Stimulated activated naive B cell treated with anti-CD40 and anti-IgM and Interleukin-4, amounts not matched to agents 10 μg/mL and 1 μg/mL and 100 μg/mL, for 72 hours (primary cell): ENCODE data around the gene PRKRIP1.
"Not testable (repeated sequence)": the region's sequence is repeated elsewhere in the genome, so short reads cannot be mapped to it uniquely, and the experiment has no call there.

ENCODE experiments used
- ATAC-seq, 2 donors: fragments of 150-1000 bp; cut with Tn5 transposase; replicated peaks; 2 replicates each; pipeline ENCODE4 v1.10.0; 2021; ENCODE audit warnings: moderate library complexity in 1 of 2
- DNase-seq: peaks from one replicate; pipeline ENCODE4 v3.0.0; 2021
- H3K27ac Mint-ChIP-seq: one replicate; pipeline ENCODE4 v1.8.0; 2022; ENCODE audit warnings: mild to moderate bottlenecking, mixed read lengths
- H3K27me3 Mint-ChIP-seq, 2 donors: one replicate each; pipeline ENCODE4 v1.8.0; 2022; ENCODE audit warnings: mixed read lengths in 2 of 2
- H3K36me3 Mint-ChIP-seq, 2 donors: one replicate each; pipeline ENCODE4 v1.8.0; 2022; ENCODE audit warnings: mixed read lengths in 2 of 2, mild to moderate bottlenecking in 1 of 2
- H3K4me1 Mint-ChIP-seq, 2 donors: one replicate each; pipeline ENCODE4 v1.8.0; 2022; ENCODE audit warnings: mixed read lengths in 2 of 2, mild to moderate bottlenecking in 1 of 2
- H3K4me3 Mint-ChIP-seq, 2 donors: one replicate each; pipeline ENCODE4 v1.8.0; 2022; ENCODE audit warnings: mild to moderate bottlenecking in 2 of 2, mixed read lengths in 2 of 2, moderate library complexity in 1 of 2
- H3K9me3 Mint-ChIP-seq, 2 donors: one replicate each; pipeline ENCODE4 v1.8.0; 2022; ENCODE audit warnings: mixed read lengths in 2 of 2, mild to moderate bottlenecking in 1 of 2

The PRKRIP1 gene

DNA sequence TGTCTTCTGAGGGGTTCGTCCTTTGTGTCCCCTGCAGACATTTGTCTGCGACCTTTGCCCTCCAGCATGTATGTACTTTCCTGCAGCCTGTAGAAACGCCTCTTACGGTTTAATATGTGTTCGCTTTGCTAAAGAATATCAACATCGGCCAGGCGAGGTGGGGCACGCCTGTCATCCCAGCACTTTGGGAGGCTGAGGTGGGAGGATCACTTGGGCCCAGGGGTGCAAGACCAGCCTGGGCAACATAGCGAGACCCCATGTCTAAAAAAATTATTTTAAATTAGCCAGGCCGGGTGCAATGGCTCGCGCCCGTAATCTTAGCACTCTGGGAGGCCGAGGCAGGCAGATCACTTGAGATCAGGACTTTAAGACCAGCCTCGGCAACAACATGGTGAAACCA, 53.0 kb downstream of the PRKRIP1 start:
- peaks cover 27 to 39% of the 10 kb centered on the region in 2 donors for H3K4me1 Mint-ChIP-seq
- no peak overlapping the region for H3K4me3 Mint-ChIP-seq
- H3K27ac Mint-ChIP-seq, result no peak overlapping the region
- peaks cover 41% of the 10 kb centered on the region in 2 donors for H3K36me3 Mint-ChIP-seq
- DNase-seq (no peak), ATAC-seq (no peak)
- no peaks in the 10 kb centered on the region for H3K27me3 Mint-ChIP-seq
- H3K9me3 Mint-ChIP-seq, result no peaks in the 10 kb centered on the region

DNA sequence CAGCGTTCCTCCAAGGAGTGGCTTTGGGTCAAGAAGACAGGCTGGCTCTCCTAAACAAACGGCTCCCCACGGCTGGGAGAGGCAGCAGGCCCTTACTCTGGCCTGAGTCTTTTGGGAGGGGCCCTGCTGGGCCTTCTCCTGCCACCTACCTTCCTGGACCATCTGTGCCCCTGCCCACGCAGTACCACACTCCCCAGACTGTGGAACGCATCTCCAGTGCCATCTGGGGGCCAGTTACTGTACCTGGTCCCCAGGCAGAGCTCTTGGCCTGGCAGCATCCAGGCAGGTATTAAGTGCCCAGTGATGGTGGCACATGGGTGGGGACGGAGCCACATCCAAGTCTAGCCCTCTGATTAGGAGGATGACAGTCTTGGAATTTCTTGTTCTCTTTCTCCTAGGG, 54.1 kb downstream of the PRKRIP1 start:
- peak; percentile 78 to 80 for ATAC-seq
- Mint-ChIP-seq H3K27me3 (no peaks in the 10 kb centered on the region), H3K4me1 (peaks cover 25 to 32% of the 10 kb centered on the region in 2 donors), H3K9me3 (no peaks in the 10 kb centered on the region), H3K4me3 (no peak overlapping the region), H3K27ac (peak overlapping the region; percentile 78), H3K36me3 (peaks cover 39 to 44% of the 10 kb centered on the region in 2 donors)
- peak; percentile 52 for DNase-seq

DNA sequence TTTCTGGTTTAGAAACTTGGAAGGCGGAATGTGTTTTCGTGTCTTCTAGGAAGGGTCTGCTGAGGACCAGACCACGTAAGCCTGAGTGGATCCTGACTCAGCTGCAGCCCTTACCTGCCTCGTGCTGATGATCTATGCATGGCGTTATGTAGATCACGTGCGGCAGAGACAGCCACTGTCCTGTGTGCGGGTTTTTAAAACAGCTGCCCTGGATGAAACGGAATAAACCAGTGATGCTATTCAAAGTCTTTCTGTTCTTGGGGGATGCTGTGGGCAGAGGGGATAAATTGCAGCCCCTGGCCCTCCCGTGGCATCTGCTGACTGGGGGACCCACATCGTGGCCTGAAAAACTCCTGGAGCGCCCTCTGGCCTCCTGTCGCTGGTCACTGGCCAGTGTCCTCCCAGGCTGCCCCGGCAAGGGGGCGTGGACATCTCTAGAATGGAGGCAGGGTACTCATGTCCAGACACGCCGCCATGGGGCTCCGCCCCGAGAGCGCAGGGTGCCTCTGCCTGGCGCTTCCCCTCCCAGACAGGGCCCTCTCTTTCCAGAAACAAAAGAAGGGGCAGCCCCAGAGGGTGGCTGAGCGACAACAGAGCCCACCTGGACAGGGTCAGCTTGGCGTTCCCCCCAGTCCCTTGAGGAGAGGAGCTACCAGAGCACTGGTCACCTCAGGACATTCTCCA, 55.4 kb downstream of the PRKRIP1 start:
- Mint-ChIP-seq H3K4me3 (no peak overlapping the region), H3K36me3 (peaks cover 31 to 35% of the 10 kb centered on the region in 2 donors), H3K27me3 (no peaks in the 10 kb centered on the region), H3K4me1 (peaks cover 16 to 20% of the 10 kb centered on the region in 2 donors), H3K9me3 (no peaks in the 10 kb centered on the region), H3K27ac (no peak overlapping the region)
- DNase-seq, result no peak
- ATAC-seq, result no peak

DNA sequence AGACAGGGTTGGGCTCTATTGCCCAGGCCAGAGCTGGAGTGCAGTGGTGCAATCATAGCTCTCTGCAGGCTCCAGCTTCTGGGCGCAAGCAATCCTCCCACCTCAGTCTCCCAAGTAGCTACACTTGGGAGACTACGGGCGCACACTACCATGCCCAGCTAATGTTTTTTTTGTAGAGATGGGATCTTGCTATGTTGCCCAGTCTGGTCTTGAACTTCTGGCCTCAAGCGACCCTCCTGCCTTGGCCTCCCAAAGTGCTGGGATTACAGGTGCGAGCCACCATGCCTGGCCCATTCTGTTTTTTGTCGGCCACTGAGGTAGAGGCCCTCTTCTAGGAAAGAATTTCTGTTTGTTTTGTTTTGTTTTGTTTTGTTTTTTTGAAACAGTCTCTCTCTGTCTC, 56.3 kb downstream of the PRKRIP1 start:
- no peak for ATAC-seq
- Mint-ChIP-seq H3K27ac (peak overlapping the region; percentile 42), H3K4me3 (no peak overlapping the region), H3K27me3 (no peaks in the 10 kb centered on the region), H3K36me3 (peaks cover 29% of the 10 kb centered on the region in 2 donors), H3K4me1 (peaks cover 11% of the 10 kb centered on the region in 2 donors), H3K9me3 (no peaks in the 10 kb centered on the region)
- DNase-seq, result no peak

DNA sequence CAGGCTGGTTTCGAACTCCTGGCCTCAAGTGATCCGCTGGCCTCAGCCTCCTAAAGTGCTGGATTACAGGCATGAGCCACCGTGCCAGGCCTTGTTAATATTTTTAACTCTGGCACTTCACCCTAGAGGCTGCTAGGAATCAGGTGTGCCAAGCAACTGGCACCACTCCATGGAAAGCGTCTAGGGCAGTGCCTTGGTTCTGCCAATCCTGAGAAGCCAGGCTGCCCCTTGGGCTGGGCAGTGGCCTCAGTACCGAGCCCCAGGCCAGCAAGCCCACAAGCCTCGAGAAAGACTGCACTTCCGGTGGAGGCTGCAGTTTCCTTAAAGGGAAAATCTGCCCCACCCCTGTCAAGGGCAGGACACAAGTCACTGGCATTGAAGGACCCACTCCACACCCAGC, 57.2 kb downstream of the PRKRIP1 start:
- Mint-ChIP-seq H3K4me1 (peaks cover 7 to 8% of the 10 kb centered on the region in 2 donors), H3K4me3 (no peak overlapping the region), H3K9me3 (no peaks in the 10 kb centered on the region), H3K27me3 (no peaks in the 10 kb centered on the region), H3K36me3 (peaks cover 30 to 31% of the 10 kb centered on the region in 2 donors), H3K27ac (no peak overlapping the region)
- ATAC-seq, result no peak
- DNase-seq, result no peak

DNA sequence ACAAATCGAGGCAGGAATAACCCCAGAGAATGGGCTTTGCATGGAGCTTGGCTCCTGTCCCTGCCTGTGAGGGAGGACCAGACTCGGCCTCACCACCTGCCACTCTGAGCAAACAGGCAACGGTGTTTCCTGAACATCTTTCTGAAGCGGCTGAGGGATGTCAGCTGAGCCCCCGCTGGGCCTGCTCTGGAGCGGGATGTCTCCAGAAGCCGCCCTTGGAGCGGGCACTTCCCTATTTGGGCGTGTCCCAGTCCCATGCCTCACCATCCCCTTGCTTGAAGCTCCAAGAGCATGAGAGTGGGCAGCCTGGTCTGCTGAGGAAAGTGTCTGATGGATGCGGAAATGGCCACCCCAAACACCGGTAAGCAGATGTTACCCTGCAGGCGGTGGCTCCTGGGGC, 58.3 kb downstream of the PRKRIP1 start:
- ATAC-seq (no peak), DNase-seq (no peak)
- Mint-ChIP-seq H3K36me3 (peaks cover 31% of the 10 kb centered on the region in 2 donors), H3K27me3 (no peaks in the 10 kb centered on the region), H3K4me3 (no peak overlapping the region), H3K27ac (no peak overlapping the region), H3K4me1 (peaks cover 5 to 8% of the 10 kb centered on the region in 2 donors), H3K9me3 (no peaks in the 10 kb centered on the region)

DNA sequence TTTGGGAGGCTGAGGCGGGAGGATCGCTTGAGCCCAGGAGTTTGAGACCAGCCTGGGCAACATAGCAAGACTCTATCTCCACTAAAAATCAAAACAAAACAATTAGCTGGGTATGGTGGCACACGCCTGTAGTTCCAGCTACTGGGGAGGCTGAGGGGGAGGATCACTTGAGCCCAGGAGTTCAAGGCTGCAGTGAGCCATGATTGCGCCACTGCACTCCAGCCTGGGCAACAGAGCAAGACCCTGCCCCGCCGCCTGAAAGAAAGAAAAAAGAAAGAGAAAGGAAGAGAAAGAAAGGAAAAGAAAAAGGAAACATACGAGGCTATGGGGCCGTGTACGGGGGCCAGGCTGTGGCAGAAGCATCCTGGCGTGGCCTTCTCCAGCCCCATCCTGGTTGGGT, 58.8 kb downstream of the PRKRIP1 start:
- not testable (repeated sequence) for H3K27me3 Mint-ChIP-seq, ATAC-seq, H3K4me3 Mint-ChIP-seq, DNase-seq, H3K4me1 Mint-ChIP-seq, H3K9me3 Mint-ChIP-seq
- Mint-ChIP-seq H3K36me3 (peaks cover 33 to 34% of the 10 kb centered on the region in 2 donors), H3K27ac (peak overlapping the region; percentile 0)

DNA sequence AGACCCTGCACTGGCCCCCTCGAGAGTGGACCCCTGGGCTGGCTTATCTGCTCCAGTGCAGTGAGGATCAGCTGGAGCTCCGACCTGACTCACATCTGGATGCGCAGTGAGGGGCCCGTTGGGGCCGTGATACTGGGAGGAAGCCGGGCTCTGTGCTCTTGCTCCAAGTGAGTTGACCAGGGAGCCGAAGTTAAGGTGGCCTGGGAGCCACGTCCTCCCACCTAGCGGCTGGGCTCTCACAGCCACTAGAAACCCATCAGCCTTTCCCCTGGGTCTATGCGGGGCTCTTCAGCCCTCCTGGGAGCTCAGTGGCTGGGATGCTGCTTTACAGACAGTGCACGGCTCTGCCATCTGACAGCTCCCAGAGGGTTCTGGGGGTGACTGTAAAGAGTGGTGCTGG, 59.4 kb downstream of the PRKRIP1 start:
- ATAC-seq (peak; percentile 17 to 26), DNase-seq (no peak)
- Mint-ChIP-seq H3K36me3 (peaks cover 30% of the 10 kb centered on the region in 2 donors), H3K4me3 (no peak overlapping the region), H3K4me1 (peaks cover 4% of the 10 kb centered on the region in 2 donors), H3K27me3 (no peaks in the 10 kb centered on the region), H3K9me3 (no peaks in the 10 kb centered on the region), H3K27ac (peak overlapping the region; percentile 0)

DNA sequence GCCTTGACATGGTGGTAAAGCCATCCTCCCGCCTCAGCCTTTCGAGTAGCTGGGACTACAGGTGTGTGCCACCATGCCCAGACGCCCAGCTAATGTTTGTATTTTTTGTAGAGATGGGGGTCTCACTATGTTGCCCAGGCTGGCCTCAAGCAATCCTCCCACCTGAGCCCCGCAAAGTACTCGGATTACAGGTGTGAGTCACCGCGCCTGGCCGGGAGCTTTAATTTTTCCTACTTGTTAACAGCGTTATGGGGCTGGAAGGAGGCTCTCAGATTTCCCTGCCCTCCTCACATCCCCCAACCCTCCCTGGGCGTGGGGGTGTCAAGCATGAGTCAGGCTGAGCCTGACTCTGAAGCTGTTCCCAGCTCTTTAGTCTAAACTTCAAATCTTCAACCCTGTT, 60.2 kb downstream of the PRKRIP1 start:
- ATAC-seq (peak in 1 of 2 donors; percentile 12), DNase-seq (no peak)
- Mint-ChIP-seq H3K36me3 (peaks cover 32 to 33% of the 10 kb centered on the region in 2 donors), H3K27me3 (no peaks in the 10 kb centered on the region), H3K4me3 (no peak overlapping the region), H3K9me3 (no peaks in the 10 kb centered on the region), H3K27ac (no peak overlapping the region), H3K4me1 (peaks cover 7 to 8% of the 10 kb centered on the region in 2 donors)

DNA sequence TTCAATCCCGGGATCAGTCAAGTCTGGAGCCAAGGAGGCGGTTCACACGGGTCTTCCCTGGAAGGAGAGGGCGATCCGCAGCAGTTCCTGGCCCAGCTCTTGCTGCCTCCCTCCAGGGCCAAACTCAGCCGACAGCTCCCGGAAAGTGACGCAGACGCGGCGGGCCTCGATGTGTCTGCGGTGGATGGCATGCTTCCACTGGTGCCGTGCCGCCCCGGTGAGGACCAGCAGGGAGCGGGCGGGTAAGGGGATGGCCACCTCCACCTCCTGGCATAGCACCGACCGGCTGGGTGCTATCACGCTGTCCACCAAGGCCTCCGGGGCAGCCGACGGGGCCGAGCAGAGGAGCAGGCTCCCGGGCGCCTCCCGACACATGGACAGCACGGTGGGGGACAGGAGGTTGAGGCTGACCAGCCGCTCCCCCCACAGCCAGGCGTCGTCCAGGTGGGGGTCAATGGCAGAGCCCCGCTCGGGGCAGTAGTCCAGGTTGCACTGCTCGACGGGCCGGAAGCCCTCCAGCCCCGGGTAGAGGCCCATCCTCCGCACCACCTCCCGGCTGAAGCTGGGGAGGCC, 61.3 kb downstream of the PRKRIP1 start:
- Mint-ChIP-seq H3K9me3 (no peaks in the 10 kb centered on the region), H3K36me3 (peaks cover 35% of the 10 kb centered on the region in 2 donors)

DNA sequence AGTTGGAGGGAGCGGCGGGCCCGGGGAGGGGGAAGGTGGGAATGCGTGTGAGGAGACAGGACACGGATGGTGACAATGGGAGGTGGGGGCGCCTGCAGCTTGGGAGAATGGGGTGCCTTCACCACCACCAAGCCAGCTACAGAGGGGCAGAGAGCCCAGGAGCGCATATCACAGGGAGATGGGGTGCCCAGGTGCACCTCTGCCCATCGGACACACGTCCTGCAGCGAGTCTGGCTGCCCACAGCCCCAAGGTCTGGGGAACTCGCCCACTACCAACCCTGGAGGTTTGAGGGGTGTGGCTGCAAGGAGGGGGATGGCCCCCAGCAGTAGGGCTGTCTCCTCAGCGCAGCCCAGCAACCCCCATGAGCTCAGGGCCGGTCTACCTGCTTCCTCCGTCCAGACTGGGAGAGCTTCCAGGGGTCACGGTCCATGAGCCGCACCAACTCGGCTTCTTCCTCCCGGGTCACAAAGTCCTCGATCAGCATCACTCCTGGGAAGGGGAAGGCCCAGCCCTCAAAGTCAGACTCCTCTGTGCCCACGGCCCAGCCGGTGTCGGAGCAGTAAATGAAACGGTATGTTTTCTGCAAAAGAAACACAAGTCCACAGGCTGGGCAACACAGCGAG, 63.2 kb downstream of the PRKRIP1 start:
- Mint-ChIP-seq H3K9me3 (no peaks in the 10 kb centered on the region), H3K4me1 (peaks cover 21 to 29% of the 10 kb centered on the region in 2 donors), H3K4me3 (no peak overlapping the region), H3K27ac (peak overlapping the region; percentile 20), H3K36me3 (peaks cover 29 to 38% of the 10 kb centered on the region in 2 donors), H3K27me3 (no peaks in the 10 kb centered on the region)
- ATAC-seq (no peak), DNase-seq (no peak)

More for the DNA sequence above, 61.3 kb downstream of the PRKRIP1 start:
- Mint-ChIP-seq H3K27me3 (no peaks in the 10 kb centered on the region), H3K27ac (no peak overlapping the region), H3K4me1 (peaks cover 11 to 16% of the 10 kb centered on the region in 2 donors), H3K4me3 (no peak overlapping the region)
- no peak for ATAC-seq
- no peak for DNase-seq

DNA sequence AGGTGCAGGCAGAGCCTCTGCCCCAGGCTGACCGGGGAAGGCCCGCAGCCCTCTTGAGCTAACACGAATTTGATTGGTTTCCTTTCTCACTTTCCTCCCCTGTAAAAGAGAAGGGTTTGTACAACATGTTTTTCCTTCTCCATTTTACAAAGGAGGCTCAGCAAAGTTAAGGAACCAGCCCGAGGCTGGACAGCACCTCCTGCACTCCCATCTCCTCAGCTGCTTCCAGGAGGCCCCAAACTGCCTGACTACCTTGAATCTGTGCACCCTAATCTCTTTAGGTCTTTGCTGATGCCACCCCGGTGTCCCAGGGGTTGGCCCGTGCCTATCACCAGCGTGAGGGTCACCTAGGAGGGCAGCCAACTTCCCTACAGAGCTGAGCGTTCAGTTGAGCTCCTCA, 64.3 kb downstream of the PRKRIP1 start:
- ATAC-seq, result no peak
- no peaks in the 10 kb centered on the region for H3K27me3 Mint-ChIP-seq
- no peak overlapping the region for H3K27ac Mint-ChIP-seq
- H3K4me1 Mint-ChIP-seq, result peaks cover 22 to 37% of the 10 kb centered on the region in 2 donors
- H3K36me3 Mint-ChIP-seq, result peaks cover 25 to 31% of the 10 kb centered on the region in 2 donors
- no peaks in the 10 kb centered on the region for H3K9me3 Mint-ChIP-seq
- DNase-seq, result no peak
- H3K4me3 Mint-ChIP-seq, result no peak overlapping the region

DNA sequence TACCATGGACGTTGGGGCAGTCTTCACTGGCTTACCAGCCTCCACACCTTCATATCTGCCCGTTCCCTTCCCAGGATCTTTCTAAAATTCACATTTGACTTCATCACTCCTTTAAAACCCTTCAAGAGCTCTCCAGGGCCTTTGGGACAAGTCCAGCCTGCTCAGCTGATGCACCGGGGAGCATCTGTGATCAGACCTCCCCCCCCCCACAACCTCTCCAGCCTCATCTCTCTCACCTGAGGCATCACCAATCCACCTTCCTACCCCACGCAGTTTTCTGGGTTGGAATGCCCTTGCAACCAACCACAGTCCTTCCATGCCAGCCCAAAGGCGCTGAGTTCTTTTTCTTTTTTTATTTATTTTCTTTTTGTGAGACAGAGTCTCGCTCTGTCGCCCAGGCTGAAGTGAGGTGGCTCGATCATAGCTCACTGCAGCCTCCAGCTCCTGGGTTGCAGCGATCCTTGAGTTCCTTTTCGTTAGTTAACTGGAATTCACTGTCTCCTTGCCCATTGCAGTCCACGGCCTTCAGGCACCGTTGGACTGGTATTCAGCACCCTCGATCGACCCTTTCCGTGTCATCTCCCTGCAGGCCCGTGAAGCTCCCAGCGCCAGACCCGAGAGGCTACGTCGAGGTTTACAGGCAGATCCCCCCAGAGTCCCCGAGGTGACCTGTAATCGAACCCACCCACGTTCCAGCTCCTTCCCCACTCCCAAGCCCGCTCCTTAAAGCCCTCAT, 67.8 kb downstream of the PRKRIP1 start:
- Mint-ChIP-seq H3K4me1 (peaks cover 33 to 53% of the 10 kb centered on the region in 2 donors), H3K27ac (peak overlapping the region; percentile 91), H3K27me3 (no peaks in the 10 kb centered on the region), H3K4me3 (peak overlapping the region; percentile 93 to 94), H3K9me3 (no peaks in the 10 kb centered on the region), H3K36me3 (peaks cover 17 to 27% of the 10 kb centered on the region in 2 donors)
- peak in 1 of 2 donors; percentile 3 for ATAC-seq
- no peak for DNase-seq

DNA sequence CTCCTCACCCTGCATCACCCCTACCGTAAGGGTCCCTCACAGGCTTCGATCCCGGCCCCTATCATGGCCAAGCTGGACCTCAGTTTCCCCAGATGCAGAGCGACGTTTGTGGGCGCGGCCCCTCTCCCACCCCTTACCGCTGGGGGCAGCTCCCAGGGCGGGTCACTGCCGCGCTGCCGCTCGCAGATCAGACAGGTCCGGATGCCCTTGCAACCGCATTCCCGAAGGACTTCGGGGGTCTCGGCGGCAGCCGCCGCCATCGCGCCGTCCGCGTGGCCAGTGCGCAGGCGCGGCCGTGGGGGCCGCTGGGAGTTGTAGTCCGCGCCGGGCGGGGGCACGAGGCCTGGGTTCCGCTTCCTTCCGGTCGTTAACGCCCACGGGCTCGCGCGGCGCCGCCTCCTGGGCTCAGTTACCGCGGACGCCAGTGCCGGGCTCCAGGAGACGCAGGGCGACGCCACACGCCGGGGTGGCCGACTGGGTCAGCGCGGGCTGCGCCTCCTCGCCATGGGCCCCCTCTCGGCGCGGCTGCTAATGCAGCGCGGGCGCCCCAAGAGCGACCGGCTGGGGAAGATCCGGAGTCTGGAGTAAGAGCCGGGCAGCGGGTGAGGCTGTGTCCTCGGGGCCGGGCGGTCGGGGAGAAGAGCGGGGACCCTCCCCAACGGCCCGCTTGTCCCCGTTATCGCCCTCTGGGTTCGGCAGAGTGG, 68.6 kb downstream of the PRKRIP1 start, which contains the start of the genes ALKBH4 and LRWD1:
ALKBH4 (minus strand) TSS at position 287 of the 704 bp plus-strand sequence; CDS start at position 260, 27 bp downstream.
LRWD1 (plus strand) TSS at position 408 of the 704 bp plus-strand sequence; CDS start at position 505, 97 bp downstream.
- H3K9me3 Mint-ChIP-seq, result no peaks in the 10 kb centered on the region
- DNase-seq, result peak; percentile 93
- peak within 1 kb of the TSS; percentile 93 to 94 for H3K4me3 Mint-ChIP-seq
- ATAC-seq, result peak; percentile 96 to 97
- H3K36me3 Mint-ChIP-seq, result peaks cover 16 to 24% of the 10 kb centered on the region in 2 donors
- H3K4me1 Mint-ChIP-seq, result peaks cover 34 to 53% of the 10 kb centered on the region in 2 donors
- no peaks in the 10 kb centered on the region for H3K27me3 Mint-ChIP-seq
- peak within 1 kb of the TSS; percentile 91 for H3K27ac Mint-ChIP-seq
